GM18502 (cell line): Measurements from ENCODE around the gene MAML3.

Source experiments
- ATAC-seq: cut with Tn5 transposase; IDR thresholded peaks from one replicate; pipeline ENCODE4 v1.9.1; 2021; ENCODE audit warnings: mild to moderate bottlenecking; ENCODE audit not compliant: unreplicated experiment, poor library complexity

Gene MAML3

DNA sequence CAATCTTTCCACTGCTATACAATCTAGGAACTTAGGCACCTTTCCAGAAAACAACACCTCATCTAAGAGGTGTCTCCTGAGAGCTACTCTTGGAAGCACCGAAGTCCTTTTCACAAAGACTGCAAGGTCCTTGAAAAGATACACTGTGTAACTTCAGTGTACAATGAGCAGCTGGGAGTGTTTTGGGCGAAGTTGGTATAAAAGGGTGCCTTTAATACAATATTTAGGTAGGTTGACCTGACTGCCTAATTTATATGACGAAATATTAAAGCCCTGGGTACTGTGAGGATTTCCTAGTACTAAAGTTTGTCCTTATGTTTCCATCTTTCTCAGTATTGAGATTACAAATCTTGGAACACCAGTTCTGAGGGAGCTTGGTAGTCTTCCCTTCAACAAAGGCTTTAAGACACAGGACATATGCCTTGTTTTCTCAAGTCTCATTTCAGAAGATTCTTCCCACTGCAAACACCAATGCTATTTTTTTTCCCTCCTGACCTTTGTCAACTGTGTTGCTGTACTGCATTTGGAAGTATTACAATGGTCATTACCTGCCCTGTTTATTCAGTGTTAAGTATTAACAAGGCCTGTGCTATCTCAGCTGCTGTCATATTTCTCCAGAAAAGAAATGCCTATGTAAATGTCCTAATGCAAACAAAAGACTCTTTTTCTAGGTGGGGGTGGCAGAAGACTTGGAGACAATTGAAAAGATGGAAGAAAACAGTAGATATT, 134.2 kb downstream of the MAML3 start:
- ATAC-seq = no peak

GRCh38 chr4:140018931-140019618, 134.9 kb downstream of the MAML3 start:
- no peak for ATAC-seq

DNA sequence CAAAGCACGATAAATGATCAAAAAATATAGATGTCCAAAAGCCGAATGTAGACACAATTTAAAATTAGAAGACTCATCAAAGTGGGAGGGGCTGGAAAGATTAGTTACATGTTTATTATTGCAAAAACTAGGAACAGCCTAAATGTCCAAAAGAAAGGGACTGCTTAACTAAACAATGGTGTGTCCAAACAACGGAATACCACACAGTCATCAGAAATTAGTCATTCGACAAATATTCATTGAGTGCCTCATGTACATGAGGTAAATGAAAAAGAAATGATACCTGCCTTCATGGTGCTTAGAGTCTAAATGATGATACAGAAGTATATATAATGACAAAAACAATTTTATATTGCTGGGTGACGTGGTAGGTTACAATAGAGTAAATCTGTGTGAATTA, 139.7 kb downstream of the MAML3 start:
- no peak for ATAC-seq

- peak; percentile 47 for ATAC-seq
Observed at GRCh38 chr4:140012688-140013486, 141.1 kb downstream of the MAML3 start.

DNA sequence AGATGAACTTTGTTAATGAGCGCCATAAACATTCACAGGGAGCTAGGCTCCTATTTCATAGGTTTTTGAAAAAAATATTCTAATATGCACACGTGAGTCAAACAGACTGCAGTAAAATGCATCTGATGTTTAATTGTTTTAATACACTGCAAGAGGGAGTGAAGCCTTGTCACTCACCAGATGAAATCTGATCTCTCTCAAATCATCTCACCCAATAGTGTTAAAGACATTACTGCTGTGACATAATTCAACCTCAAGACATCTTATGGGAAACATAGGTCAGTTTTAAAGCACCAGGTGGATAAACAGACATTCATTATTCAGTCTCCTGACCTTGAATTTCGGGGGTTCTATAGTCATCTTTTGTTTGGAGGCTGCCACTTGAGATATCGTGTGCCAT, 148.3 kb downstream of the MAML3 start:
- no peak for ATAC-seq

DNA sequence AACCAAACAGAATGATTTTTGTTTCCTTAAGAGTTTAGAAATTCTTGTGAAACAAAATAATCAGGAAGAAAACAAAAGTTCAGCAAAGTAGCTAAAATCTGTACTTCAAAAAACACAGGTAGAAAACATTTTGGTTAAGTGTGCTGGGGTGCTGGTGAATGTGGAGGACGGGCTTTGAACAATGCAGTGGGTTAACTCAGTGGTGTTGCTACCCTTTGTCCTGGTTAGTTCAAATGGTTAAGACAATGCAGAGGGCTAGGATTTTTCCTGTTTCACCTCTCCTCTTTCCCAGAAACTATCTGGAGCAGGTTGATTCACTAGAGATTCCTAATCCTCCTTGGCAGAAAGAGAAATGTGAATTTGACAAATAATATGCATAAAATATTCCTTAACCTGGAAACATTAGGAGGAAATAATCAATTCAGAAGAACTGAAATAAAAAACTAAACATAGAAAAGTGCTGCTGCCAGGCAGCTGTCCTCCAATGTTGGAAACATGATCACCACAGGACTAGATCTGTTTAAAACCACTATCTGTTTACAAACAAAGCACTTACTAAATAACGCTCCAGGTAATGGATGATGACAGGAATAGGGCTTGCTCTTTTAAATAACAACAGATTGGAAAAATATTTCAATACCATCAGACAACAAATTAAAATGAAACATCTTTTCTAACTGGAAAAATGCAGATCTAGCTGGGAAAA, 148.9 kb downstream of the MAML3 start:
- ATAC-seq = no peak

- ATAC-seq = no peak
Observed at GRCh38 chr4:140004549-140004895, 149.5 kb downstream of the MAML3 start.

- ATAC-seq = no peak
Observed at GRCh38 chr4:140003876-140004548, 150.0 kb downstream of the MAML3 start.

- no peak for ATAC-seq
Observed at GRCh38 chr4:140000232-140000631, 153.8 kb downstream of the MAML3 start.

DNA sequence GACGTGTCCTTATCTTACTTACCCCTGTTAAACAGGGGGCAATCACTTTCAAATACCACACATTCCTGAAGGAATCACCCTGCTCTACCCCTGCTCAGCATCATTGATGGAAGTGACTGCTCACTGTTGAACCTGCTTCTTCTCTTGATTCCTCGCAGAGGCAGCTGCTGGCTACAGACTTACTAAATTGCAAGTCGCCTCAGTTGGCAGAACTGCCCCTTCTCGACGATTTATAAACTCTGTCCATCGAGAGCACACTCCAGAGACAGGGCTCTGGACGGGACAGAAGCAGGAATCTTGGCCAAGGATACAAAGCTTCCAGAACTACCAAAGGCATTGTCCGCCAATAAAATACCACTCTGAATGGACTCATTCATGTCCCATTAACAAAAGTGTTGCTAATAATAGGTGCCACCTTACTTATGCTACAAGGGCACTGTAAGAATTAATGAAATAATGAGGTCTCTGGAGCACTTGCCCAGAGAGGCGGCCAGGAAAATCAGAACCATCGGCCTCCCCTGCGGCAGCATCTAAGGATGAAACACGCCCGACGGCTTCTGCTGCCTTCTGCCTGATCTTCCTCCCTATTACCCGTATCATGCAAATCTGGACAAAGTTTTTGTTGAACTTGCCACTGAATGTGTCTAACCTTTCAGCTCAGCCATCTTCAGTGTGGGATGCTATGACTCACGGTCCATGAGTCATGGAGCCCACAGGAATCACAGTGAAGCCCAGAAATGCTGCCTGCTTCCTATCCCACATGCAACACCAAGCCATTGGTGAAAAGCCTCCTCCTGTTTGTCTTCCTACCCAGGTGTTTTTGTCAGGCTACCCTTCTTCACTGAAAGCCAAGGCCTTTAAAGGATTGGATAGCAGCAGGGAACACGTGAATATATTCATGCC, 164.9 kb downstream of the MAML3 start:
- ATAC-seq = no peak

GRCh38 chr4:139987502-139987850, 166.5 kb downstream of the MAML3 start:
- ATAC-seq = no peak

GRCh38 chr4:139986689-139987501, 167.1 kb downstream of the MAML3 start:
- ATAC-seq = no peak

GRCh38 chr4:139986106-139986505, 167.9 kb downstream of the MAML3 start:
- ATAC-seq = no peak

DNA sequence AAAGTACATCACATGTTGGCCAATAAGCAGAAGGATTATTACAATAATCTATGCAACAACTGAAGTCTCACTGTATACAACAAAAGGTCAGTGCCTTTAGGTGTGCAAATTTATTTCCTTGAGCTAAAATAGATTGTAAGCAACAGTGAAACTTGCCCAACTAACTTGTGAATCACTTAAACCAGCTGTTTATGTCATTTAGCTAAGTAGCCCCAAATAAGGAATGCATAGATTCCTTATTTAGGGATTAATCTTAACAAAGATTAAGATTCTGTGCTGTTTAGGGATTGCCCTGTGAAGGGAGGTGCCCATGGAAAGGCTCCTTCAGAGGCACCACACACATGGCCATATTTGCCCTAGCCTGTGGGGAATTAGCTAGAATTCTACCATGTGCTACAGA, 168.6 kb downstream of the MAML3 start:
- no peak for ATAC-seq

GRCh38 chr4:139984471-139984870, 169.5 kb downstream of the MAML3 start:
- no peak for ATAC-seq

DNA sequence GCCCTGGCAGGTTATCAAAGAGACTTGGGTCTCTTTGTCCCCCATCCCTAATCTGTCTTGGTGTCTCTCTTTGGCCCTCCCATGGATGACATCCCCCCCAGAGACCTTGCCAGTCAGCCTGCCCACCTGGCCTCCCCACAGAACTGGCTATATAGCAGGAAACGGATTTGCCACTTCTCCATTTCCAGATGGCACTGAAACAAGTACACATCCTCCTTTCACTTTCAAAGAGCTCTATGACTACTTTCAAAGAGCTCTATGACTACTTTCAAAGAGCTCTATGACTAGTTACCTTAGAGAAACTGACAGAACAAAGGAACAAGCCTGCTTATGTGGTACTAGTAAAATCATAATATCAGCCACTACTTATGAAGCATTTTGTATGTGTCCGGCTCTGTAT, 175.3 kb downstream of the MAML3 start:
- peak; percentile 95 for ATAC-seq

DNA sequence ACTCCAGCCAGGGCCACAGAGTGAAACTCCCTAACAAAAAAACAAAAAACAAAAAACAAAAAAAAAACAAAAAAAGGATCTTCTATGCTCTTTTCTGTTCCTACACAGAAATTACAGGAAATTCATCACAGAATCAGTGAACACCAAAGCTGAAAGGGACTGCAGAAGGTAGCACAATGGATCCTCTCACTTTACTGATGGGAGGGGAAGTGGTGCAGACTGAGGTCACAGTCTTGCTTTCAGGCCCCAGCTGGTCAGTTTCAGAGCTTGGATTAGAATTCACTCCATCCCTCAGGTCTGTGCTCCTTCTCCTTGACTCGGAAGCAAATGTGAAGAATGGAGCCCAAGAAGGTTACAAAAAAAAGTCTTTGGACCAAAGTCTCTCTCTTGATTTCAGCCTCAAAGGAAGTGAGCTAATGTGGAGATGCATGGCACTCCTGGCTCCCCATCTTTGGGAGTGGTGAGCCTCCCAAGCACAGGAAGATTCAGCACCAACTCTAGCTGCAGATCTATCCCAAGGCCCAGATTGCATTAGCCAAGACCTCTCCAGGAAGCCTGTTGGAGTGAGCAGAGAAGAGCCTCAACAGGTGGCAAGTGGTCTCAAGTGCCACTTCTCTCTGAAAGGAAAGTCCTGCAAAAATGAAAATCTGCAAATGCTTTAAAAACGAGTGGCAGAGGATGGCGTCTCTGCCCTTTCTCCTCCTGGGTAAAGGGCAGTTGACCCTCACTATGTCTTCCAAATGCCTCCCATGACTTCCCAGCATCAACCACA, 176.0 kb downstream of the MAML3 start:
- peak; percentile 45 for ATAC-seq

DNA sequence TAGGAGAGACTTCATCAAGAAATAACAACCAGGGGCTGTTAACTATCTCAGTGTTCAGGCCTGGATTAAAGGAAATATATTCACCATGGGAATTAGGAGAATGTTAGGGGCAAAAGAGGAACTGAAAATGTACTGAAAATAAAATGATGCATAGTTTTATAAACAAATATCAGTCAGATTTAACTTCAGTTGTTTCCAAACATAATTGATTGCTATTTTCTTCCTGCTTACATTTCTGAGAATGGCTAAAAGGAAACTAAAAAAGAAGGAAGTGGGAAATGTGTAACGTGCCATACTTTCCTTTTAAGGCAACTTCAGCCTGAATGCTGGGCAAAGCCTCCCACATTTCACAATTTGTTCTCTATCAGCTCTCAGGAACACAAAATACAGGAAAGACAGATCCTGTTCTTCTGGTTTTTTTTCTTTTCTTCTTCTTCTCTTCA, 178.1 kb downstream of the MAML3 start:
- no peak for ATAC-seq
